ENCODE results near the gene LHPP.

GRCh38 chr10:124653311-124653710, 191.7 kb downstream of the LHPP start:
- TF ChIP-seq CTCF (IDR thresholded peaks at IDR 0.05; ENCODE audit: low read depth, low read length) (no peak), POLR2A (IDR thresholded peaks at IDR 0.05; ENCODE audit: extremely low read depth, insufficient read length) (no peak), MAX (IDR thresholded peaks at IDR 0.05; ENCODE audit: low read depth, low read length) (no peak)

All from NB4 (cell line).